ENCODE measurements around the gene CFAP251. TPM values are rescaled to one million over a fixed set of nuclear protein-coding genes. Genes with fewer than 3 reads are reported as not detected.

The CFAP251 gene
- total and polyA plus RNA-seq, 2 of the 8 experiments (the other 6 are each of a cell fraction or from before 2014, with no cell fraction given) = 1.8 to 2.9 TPM

GRCh38 chr12:122028905-122029560 is 110.6 kb downstream of the CFAP251 start:
- Histone ChIP-seq H2BK20ac (ENCODE audit: low read length) (no peak overlapping the region), H3K23me2 (ENCODE audit: low read depth, low read length) (0 out of 2 replicates have a peak, but pooled peaks cover 1% of the 10 kb centered on the region), H3K4ac (replicated peaks; ENCODE audit: insufficient read length, low read depth, low read length) (no peak overlapping the region), H3K18ac (ENCODE audit: extremely low read depth, low read length) (no peak overlapping the region), H3K9me3 (ENCODE audit: insufficient read depth in 2 of 2, low read depth in 1 of 2, low read length in 1 of 2) (no peaks in the 10 kb centered on the region), H4K20me1 (replicated peaks in 1 of 2; ENCODE audit: control insufficient read depth in 1 of 2, insufficient read depth in 2 of 2, low read length in 2 of 2) (peaks cover 15 to 27% of the 10 kb centered on the region in 2 experiments), H3K14ac (ENCODE audit: insufficient read length) (no peak overlapping the region), H3K56ac (replicated peaks; ENCODE audit: insufficient read length, low read depth, low read length) (no peak overlapping the region), H2AK5ac (ENCODE audit: low read depth, low read length) (no peak overlapping the region), H4K91ac (replicated peaks; ENCODE audit: insufficient read length, low read length) (no peak overlapping the region), H3K27ac (ENCODE audit: low read depth, low read length) (no peak overlapping the region), H2BK12ac (ENCODE audit: low read depth, low read length) (no peak overlapping the region), H2AFZ (ENCODE audit: low read length) (no peak overlapping the region), H3K27me3 (replicated peaks in 1 of 4; ENCODE audit: control insufficient read depth in 3 of 4, extremely low read depth in 1 of 4, insufficient read depth in 3 of 4, low read length in 3 of 4) (no peaks in the 10 kb centered on the region; a peak in 1 of 7 replicates), H4K5ac (ENCODE audit: insufficient read length, low read depth, low read length) (no peak overlapping the region), H3K79me1 (ENCODE audit: low read depth, low read length) (peaks cover 13% of the 10 kb centered on the region), H3K4me3 (ENCODE audit: extremely low read depth in 1 of 4, insufficient read depth in 2 of 4, low read depth in 3 of 4, low read length in 4 of 4) (no peak overlapping the region), H3K23ac (ENCODE audit: insufficient read length) (no peak overlapping the region), H2BK5ac (ENCODE audit: low read depth, low read length) (no peak overlapping the region), H3K4me2 (ENCODE audit: insufficient read depth in 1 of 2, low read depth in 2 of 2, low read length in 2 of 2) (no peak overlapping the region), H3K4me1 (replicated peaks in 1 of 4; ENCODE audit: control insufficient read depth in 3 of 4, insufficient read depth in 4 of 4, low read length in 3 of 4) (peaks cover 0 to 9% (median 5%) of the 10 kb centered on the region in 4 experiments; a peak in 6 of 7 replicates), H4K8ac (ENCODE audit: extremely low read depth, insufficient read depth, low read length) (no peak overlapping the region), H3K9ac (replicated peaks in 1 of 4; ENCODE audit: extremely low read depth in 1 of 4, low read depth in 3 of 4, low read length in 3 of 4) (no peak overlapping the region), H2BK120ac (replicated peaks; ENCODE audit: low read depth, low read length) (no peak overlapping the region), H2BK15ac (ENCODE audit: low read length) (no peak overlapping the region; the same call in 1 of the 2 replicates), H3K36me3 (ENCODE audit: control insufficient read depth in 2 of 4, insufficient read depth in 4 of 4, low read length in 3 of 4) (no peaks in the 10 kb centered on the region), H3K79me2 (ENCODE audit: control insufficient read depth in 1 of 2, insufficient read depth in 2 of 2, low read length in 2 of 2) (peaks cover 3 to 49% of the 10 kb centered on the region in 2 experiments)
- ChIA-PET CTCF (ENCODE audit: partially characterized antibody) (interaction anchor here (0.5 to 1.8 kb wide), 5 partner anchors 15 to 939 kb away, joined by 3 to 9 read pairs (median 3); no protein-coding TSS in a partner anchor), POLR2A (ENCODE audit: partially characterized antibody) (interaction anchor here (1.6 kb wide), 1 partner anchor 8 kb away, joined by 3 read pairs; the partner anchor contains the start of gene BCL7A)
- DNase-seq (ENCODE audit: low read depth in 1 of 2, low spot score in 2 of 2) = no peak
- FAIRE-seq = no peak
- WGBS, 2 experiments (ENCODE audit: extremely low coverage in 1 of 2, insufficient coverage in 1 of 2, insufficient read length in 1 of 2, insufficient replicate concordance in 2 of 2, low coverage in 1 of 2, low lambda C conversion rate in 2 of 2, missing lambda C conversion rate in 1 of 2) = 91% methylated on average over 23 of the region's 23 CpGs; no CpG with 5 or more reads in 1 of the 2 experiments
- no peak for TF ChIP-seq RBBP5 (IDR thresholded peaks at IDR 0.05; ENCODE audit: borderline replicate concordance, low read depth, low read length)
- TF ChIP-seq GTF2F1 (IDR thresholded peaks at IDR 0.05; ENCODE audit: borderline replicate concordance, low read depth, low read length) = no peak
- no peak for TF ChIP-seq EZH2 (IDR thresholded peaks at IDR 0.05; ENCODE audit: low read depth, low read length, severe bottlenecking)
- TF ChIP-seq HDAC6 (IDR thresholded peaks at IDR 0.05; ENCODE audit: low read depth, low read length) = no peak
- TF ChIP-seq BACH1 (IDR thresholded peaks at IDR 0.05; ENCODE audit: low read length) = no peak
- no peak for TF ChIP-seq E2F6 (IDR thresholded peaks at IDR 0.05)
- no peak for TF ChIP-seq YY1 (IDR thresholded peaks at IDR 0.05; ENCODE audit: low read depth, low read length)

Measured in H1 (cell line).